GM12878 (cell line): ENCODE results near the gene SHROOM2. TPM values are rescaled to one million over a fixed set of nuclear protein-coding genes. Genes with fewer than 3 reads are reported as not detected.

Experiments used
- ATF7 ChIP-seq: fragments of 450-650 bp; IDR thresholded peaks from 2 replicates; pipeline ENCODE4 v1.6.1; 2016; ENCODE audit warnings: low read depth, mild to moderate bottlenecking
- BACH1 ChIP-seq: fragments of 450-650 bp; IDR thresholded peaks from 2 replicates; pipeline ENCODE4 v1.6.1; 2017; ENCODE audit warnings: mild to moderate bottlenecking, borderline replicate concordance
- BCL11A ChIP-seq: IDR thresholded peaks from 2 replicates; pipeline ENCODE4 v1.6.1; 2011; ENCODE audit warnings: low read depth, low read length
- BRCA1 ChIP-seq: IDR thresholded peaks from 2 replicates; pipeline ENCODE4 v1.6.1; 2011; ENCODE audit warnings: low read depth, low read length, improper control_type of control experiment
- CHD4 ChIP-seq: fragments of 200-600 bp; sonication (generic); IDR thresholded peaks from 2 replicates; pipeline ENCODE4 v1.6.1; 2016; ENCODE audit warnings: mild to moderate bottlenecking
- IRF3 ChIP-seq: fragments of 450-650 bp; IDR thresholded peaks from 2 replicates; pipeline ENCODE4 v1.6.1; 2014; ENCODE audit warnings: mild to moderate bottlenecking
- MAX ChIP-seq: IDR thresholded peaks from 2 replicates; pipeline ENCODE4 v1.6.1; 2012; ENCODE audit warnings: low read depth, low read length, improper control_type of control experiment
- MLLT1 ChIP-seq: fragments of 450-650 bp; IDR thresholded peaks from 2 replicates; pipeline ENCODE4 v1.6.1; 2016; ENCODE audit warnings: mild to moderate bottlenecking
- MTA3 ChIP-seq: IDR thresholded peaks from 2 replicates; pipeline ENCODE4 v1.6.1; 2012; ENCODE audit warnings: low read length, inconsistent platforms, borderline replicate concordance
- NBN ChIP-seq: fragments of 450-650 bp; IDR thresholded peaks from 2 replicates; pipeline ENCODE4 v1.6.1; 2016
- PBX3 ChIP-seq: IDR thresholded peaks from 2 replicates; pipeline ENCODE4 v1.6.1; 2011; ENCODE audit warnings: mild to moderate bottlenecking, low read depth, low read length, moderate library complexity; ENCODE audit not compliant: insufficient replicate concordance
- PKNOX1 ChIP-seq: fragments of 450-650 bp; IDR thresholded peaks from 2 replicates; pipeline ENCODE4 v1.6.1; 2016; ENCODE audit warnings: mild to moderate bottlenecking
- POLR2AphosphoS5 ChIP-seq: IDR thresholded peaks from 2 replicates; pipeline ENCODE4 v1.6.1; 2011; ENCODE audit warnings: mild to moderate bottlenecking, low read length, inconsistent platforms
- RAD21 ChIP-seq: IDR thresholded peaks from 2 replicates; pipeline ENCODE4 v1.6.1; 2011; ENCODE audit warnings: mild to moderate bottlenecking, low read depth, low read length, moderate library complexity; ENCODE audit not compliant: insufficient read depth
- RCOR1 ChIP-seq: conservative IDR thresholded peaks from 2 replicates; pipeline ENCODE4 v1.6.1; 2012; ENCODE audit warnings: low read depth, low read length, improper control_type of control experiment
- RELA ChIP-seq: fragments of 450-650 bp; IDR thresholded peaks from 2 replicates; pipeline ENCODE4 v1.8.0; 2014; ENCODE audit warnings: borderline replicate concordance; ENCODE audit not compliant: partially characterized antibody
- RFX5 ChIP-seq: IDR thresholded peaks from 2 replicates; pipeline ENCODE4 v1.6.1; 2011; ENCODE audit warnings: low read depth, low read length, improper control_type of control experiment
- SREBF2 ChIP-seq: IDR thresholded peaks from 2 replicates; pipeline ENCODE4 v1.6.1; 2012; ENCODE audit warnings: mild to moderate bottlenecking, low read length
- SRF ChIP-seq, 2 experiments: IDR thresholded peaks; 2 replicates each; pipeline ENCODE4 v1.6.1; 2011; ENCODE audit warnings: low read depth in 2 of 2, low read length in 2 of 2, mild to moderate bottlenecking in 1 of 2, moderate library complexity in 1 of 2
- WRNIP1 ChIP-seq: IDR thresholded peaks from 2 replicates; pipeline ENCODE4 v1.6.1; 2011; ENCODE audit warnings: low read depth, low read length, improper control_type of control experiment, borderline replicate concordance
- ZNF592 ChIP-seq: fragments of 450-650 bp; IDR thresholded peaks from 2 replicates; pipeline ENCODE4 v1.6.1; 2017; ENCODE audit warnings: mild to moderate bottlenecking, moderate library complexity
- polyA plus RNA-seq, 11 experiments: library from polyadenylated mRNA; depleted of rRNA in 4 of 11; unstranded in 6 of 11; stranded (reverse) in 5 of 11; fragments of >200 nt; fragmentation: Nextera tagmentation in 4 of 11; fragmentation: Illumina TruSeq in 1 of 11; extraction: Ambion mirVana in 4 of 11; extraction: Trizol in 1 of 11; gene quantifications; 1 replicate in 1 of 11; 2 replicates in 10 of 11; pipeline versions ENCODE4 v1.2.1 to v1.2.3, GENCODE V29; 2011 to 2016; ENCODE audit warnings: inconsistent platforms in 2 of 11, missing spikeins in 2 of 11, low read depth in 1 of 11
- total RNA-seq, 4 experiments: library from RNA; depleted of rRNA in 3 of 4; stranded (reverse); fragments of >200 nt in 3 of 4; fragmentation: Illumina TruSeq in 1 of 4; extraction: Trizol in 1 of 4; gene quantifications; 2 replicates each; pipeline versions ENCODE4 v1.2.1 to v1.2.3, GENCODE V29; 2013 to 2021

The SHROOM2 gene
- total and polyA plus RNA-seq, 10 of the 15 experiments (the other 5 are each of a cell fraction or from before 2014, with no cell fraction given), result under 0.01 to 0.15 (median 0.09) TPM; not detected in 2

GRCh38 chrX:9997524-9997923, 211.3 kb downstream of the SHROOM2 start (continued):
- peak; percentile 85 for TF ChIP-seq ZNF592
- no peak for TF ChIP-seq BRCA1
- TF ChIP-seq MAX, result no peak
- peak; percentile 47; the same call in 1 of the 2 replicates for TF ChIP-seq PKNOX1
- TF ChIP-seq SRF (IDR thresholded peaks at IDR 0.05; ENCODE audit: low read depth in 2 of 2, low read length in 2 of 2), result no peak
- TF ChIP-seq RFX5, result no peak
- no peak for TF ChIP-seq MTA3
- no peak for TF ChIP-seq CHD4
- TF ChIP-seq WRNIP1, result no peak
- no peak for TF ChIP-seq SREBF2
- no peak for TF ChIP-seq RCOR1
- peak; percentile 99 for TF ChIP-seq RELA
- peak; percentile 45; the same call in 1 of the 2 replicates for TF ChIP-seq POLR2AphosphoS5
- TF ChIP-seq ATF7, result peak; percentile 84
- TF ChIP-seq RAD21, result peak; percentile 45; the same call in 1 of the 2 replicates
- TF ChIP-seq BCL11A, result peak; percentile 70
- peak; percentile 82 for TF ChIP-seq NBN
- TF ChIP-seq MLLT1, result 0 out of 2 replicates have a peak, but pooled peaks have one; percentile 39
- TF ChIP-seq BACH1, result no peak; the same call in 1 of the 2 replicates
- no peak for TF ChIP-seq IRF3
- TF ChIP-seq PBX3, result no peak
